Duodenal mucosa (tissue), 2 donors: ENCODE data around the gene SPATA17.

Experiments
- H3K27ac ChIP-seq: one replicate; pipeline ENCODE4 v1.7.0; 2013; ENCODE audit warnings: low read depth, low read length
- H3K27me3 ChIP-seq, 2 donors: one replicate each; pipeline ENCODE4 v1.7.0; 2013; ENCODE audit warnings: low read length in 2 of 2, control low read depth in 1 of 2; ENCODE audit not compliant: insufficient read depth in 2 of 2, control insufficient read depth in 1 of 2
- H3K36me3 ChIP-seq, 2 donors: one replicate each; pipeline ENCODE4 v1.7.0; 2013; ENCODE audit warnings: low read length in 2 of 2, control low read depth in 1 of 2; ENCODE audit not compliant: insufficient read depth in 2 of 2, control insufficient read depth in 1 of 2
- H3K4me1 ChIP-seq, 2 donors: one replicate each; pipeline ENCODE4 v1.7.0; 2013; ENCODE audit warnings: low read length in 2 of 2, control low read depth in 1 of 2; ENCODE audit not compliant: insufficient read depth in 2 of 2, control insufficient read depth in 1 of 2
- H3K4me3 ChIP-seq, 2 donors: one replicate each; pipeline ENCODE4 v1.7.0; 2013; ENCODE audit warnings: low read length in 2 of 2, low read depth in 1 of 2
- H3K9ac ChIP-seq, 2 donors: one replicate each; pipeline ENCODE4 v1.7.0; 2013; ENCODE audit warnings: low read length in 2 of 2, low read depth in 1 of 2
- H3K9me3 ChIP-seq, 2 donors: one replicate each; pipeline ENCODE4 v1.7.0; 2013; ENCODE audit warnings: low read length in 2 of 2, control low read depth in 1 of 2; ENCODE audit not compliant: control insufficient read depth in 1 of 2

SPATA17 gene

DNA sequence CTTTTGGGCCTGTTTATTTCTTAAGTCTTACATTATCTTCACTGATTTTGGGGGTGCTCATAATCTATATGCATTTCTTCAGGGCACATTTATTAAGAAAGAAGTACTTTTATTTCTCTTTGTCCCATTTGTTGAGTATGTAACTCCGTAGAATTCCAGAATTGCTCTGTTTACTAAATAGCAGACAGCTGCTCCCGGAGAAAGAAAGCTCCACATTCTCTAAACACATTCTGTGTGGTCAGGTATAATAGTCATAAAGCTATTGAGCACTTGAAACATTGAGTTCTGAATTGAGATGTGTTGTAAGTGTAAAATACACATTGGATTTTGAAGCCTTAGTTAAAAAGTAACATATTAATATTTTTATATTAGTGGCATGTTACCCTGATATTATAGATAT is 206.5 kb downstream of the SPATA17 start:
- H3K27me3 ChIP-seq = no peaks in the 10 kb centered on the region
- no peaks in the 10 kb centered on the region for H3K4me1 ChIP-seq
- H3K4me3 ChIP-seq = no peak overlapping the region
- H3K36me3 ChIP-seq = no peaks in the 10 kb centered on the region
- H3K9me3 ChIP-seq = no peaks in the 10 kb centered on the region
- no peak overlapping the region for H3K9ac ChIP-seq
- H3K27ac ChIP-seq = no peak overlapping the region

DNA sequence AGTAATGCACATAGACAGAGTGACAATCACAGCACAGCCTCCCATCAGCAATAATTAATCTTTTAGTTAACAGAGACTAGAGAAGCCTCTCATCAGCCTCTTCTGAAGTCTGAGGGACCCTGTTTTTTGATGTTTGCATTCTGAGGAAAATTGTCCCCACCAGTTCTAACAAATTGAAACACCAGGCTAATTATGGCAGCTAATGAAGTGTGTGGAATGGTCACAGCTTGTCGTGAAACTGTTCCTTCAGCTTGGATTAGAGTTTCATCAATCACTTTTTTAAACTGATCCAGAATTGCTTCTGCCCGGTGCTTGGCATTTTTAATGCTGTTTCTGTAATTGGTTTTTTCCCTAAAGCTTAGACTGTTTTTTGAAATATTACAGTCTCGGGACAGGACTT is 208.0 kb downstream of the SPATA17 start:
- H3K27ac ChIP-seq = no peak overlapping the region
- no peaks in the 10 kb centered on the region for H3K36me3 ChIP-seq
- H3K4me3 ChIP-seq = no peak overlapping the region
- no peaks in the 10 kb centered on the region for H3K4me1 ChIP-seq
- H3K9me3 ChIP-seq = no peaks in the 10 kb centered on the region
- H3K27me3 ChIP-seq = no peaks in the 10 kb centered on the region
- no peak overlapping the region for H3K9ac ChIP-seq

DNA sequence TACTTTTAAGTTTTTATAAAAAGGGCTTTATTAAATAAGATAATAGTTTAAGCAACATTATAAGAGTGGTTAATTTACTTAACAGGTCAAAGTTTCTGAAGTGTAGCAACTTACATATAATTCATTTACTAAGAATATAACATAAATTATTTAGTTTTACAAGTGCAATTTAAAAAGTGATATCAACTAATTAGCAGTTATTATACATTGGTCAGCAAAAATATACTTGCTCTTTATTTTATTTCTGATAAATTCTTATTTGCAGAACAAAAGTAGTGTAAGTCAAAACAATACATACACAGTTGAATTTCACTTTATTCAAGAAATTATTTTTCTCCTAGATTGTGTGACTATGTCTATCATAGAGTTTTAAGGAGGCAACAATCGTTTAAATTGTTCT is 215.6 kb downstream of the SPATA17 start:
- no peak overlapping the region for H3K9ac ChIP-seq
- no peak overlapping the region for H3K27ac ChIP-seq
- no peaks in the 10 kb centered on the region for H3K36me3 ChIP-seq
- H3K27me3 ChIP-seq = no peaks in the 10 kb centered on the region
- no peaks in the 10 kb centered on the region for H3K9me3 ChIP-seq
- no peak overlapping the region for H3K4me3 ChIP-seq
- H3K4me1 ChIP-seq = no peaks in the 10 kb centered on the region

DNA sequence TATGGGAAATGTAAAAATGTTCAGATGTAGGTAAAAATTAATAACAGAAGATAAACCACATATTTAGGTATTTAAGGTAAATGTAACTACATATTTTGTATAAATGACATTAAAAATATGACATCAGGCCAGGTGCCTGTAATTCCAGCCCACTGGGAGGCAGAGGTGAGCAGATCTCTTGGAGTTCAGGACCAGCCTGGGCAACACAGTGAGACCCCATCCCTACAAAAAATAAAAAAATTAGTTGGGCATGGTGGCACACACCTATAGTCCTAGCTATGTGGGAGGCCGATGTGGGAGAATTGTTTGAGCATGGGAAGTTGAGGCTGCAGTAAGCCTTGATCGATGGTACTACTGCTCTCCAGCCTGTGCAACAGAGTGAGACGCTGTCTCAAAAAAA is 216.5 kb downstream of the SPATA17 start:
- H3K27me3 ChIP-seq = no peaks in the 10 kb centered on the region
- H3K9me3 ChIP-seq = no peaks in the 10 kb centered on the region
- no peaks in the 10 kb centered on the region for H3K4me1 ChIP-seq
- H3K36me3 ChIP-seq = no peaks in the 10 kb centered on the region
- H3K4me3 ChIP-seq = no peak overlapping the region
- no peak overlapping the region for H3K27ac ChIP-seq
- no peak overlapping the region for H3K9ac ChIP-seq

- Histone ChIP-seq H3K27me3 (no peaks in the 10 kb centered on the region), H3K9me3 (no peaks in the 10 kb centered on the region), H3K27ac (no peak overlapping the region), H3K4me3 (no peak overlapping the region), H3K36me3 (no peaks in the 10 kb centered on the region), H3K4me1 (no peaks in the 10 kb centered on the region), H3K9ac (no peak overlapping the region)
Observed at GRCh38 chr1:217856342-217857034, 225.3 kb downstream of the SPATA17 start.

- Histone ChIP-seq H3K27ac (no peak overlapping the region), H3K27me3 (no peaks in the 10 kb centered on the region), H3K36me3 (no peaks in the 10 kb centered on the region), H3K4me3 (no peak overlapping the region), H3K9me3 (no peaks in the 10 kb centered on the region), H3K4me1 (no peaks in the 10 kb centered on the region), H3K9ac (no peak overlapping the region)
Observed at GRCh38 chr1:217857061-217857460, 225.9 kb downstream of the SPATA17 start.

GRCh38 chr1:217861658-217862057 is 230.5 kb downstream of the SPATA17 start:
- Histone ChIP-seq H3K9me3 (no peaks in the 10 kb centered on the region), H3K27ac (no peak overlapping the region), H3K4me1 (no peaks in the 10 kb centered on the region), H3K4me3 (no peak overlapping the region), H3K27me3 (no peaks in the 10 kb centered on the region), H3K9ac (no peak overlapping the region), H3K36me3 (no peaks in the 10 kb centered on the region)

- Histone ChIP-seq H3K9ac (no peak overlapping the region), H3K4me3 (no peak overlapping the region), H3K27ac (no peak overlapping the region), H3K4me1 (no peaks in the 10 kb centered on the region), H3K9me3 (no peaks in the 10 kb centered on the region), H3K27me3 (no peaks in the 10 kb centered on the region), H3K36me3 (no peaks in the 10 kb centered on the region)
Observed at GRCh38 chr1:217867446-217867995, 236.4 kb downstream of the SPATA17 start.

- Histone ChIP-seq H3K9ac (no peak overlapping the region), H3K9me3 (no peaks in the 10 kb centered on the region), H3K36me3 (no peaks in the 10 kb centered on the region), H3K27ac (no peak overlapping the region), H3K27me3 (no peaks in the 10 kb centered on the region), H3K4me1 (no peaks in the 10 kb centered on the region), H3K4me3 (no peak overlapping the region)
Observed at GRCh38 chr1:217871955-217872354, 240.8 kb downstream of the SPATA17 start.

DNA sequence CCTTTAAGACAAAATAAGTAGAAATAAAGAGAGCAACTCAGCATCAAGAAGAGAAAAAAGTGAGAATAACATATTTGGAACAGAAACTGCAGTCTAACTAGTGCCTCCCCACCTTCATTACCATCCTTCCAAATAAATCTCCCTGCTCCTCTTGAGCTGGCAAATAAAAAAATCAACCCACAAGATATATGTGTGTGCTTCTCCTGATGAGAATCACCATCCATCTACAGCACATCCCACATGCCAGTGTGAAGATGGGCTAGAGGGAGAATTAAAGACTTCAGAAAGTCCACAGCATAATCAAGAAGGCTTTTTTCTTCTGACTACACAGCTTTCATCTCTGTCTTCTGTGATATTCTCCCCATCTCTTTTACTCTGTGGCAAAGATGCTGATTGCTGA is 244.1 kb downstream of the SPATA17 start:
- Histone ChIP-seq H3K36me3 (no peaks in the 10 kb centered on the region), H3K27ac (no peak overlapping the region), H3K9ac (no peak overlapping the region), H3K27me3 (no peaks in the 10 kb centered on the region), H3K9me3 (no peaks in the 10 kb centered on the region), H3K4me3 (no peak overlapping the region), H3K4me1 (no peaks in the 10 kb centered on the region)
